HCT116 (cell line): ENCODE data around the gene SCTR.

Source experiments
- EZH2 ChIP-seq: fragments of 200-600 bp; sonication (generic); IDR thresholded peaks from 2 replicates; pipeline ENCODE4 v1.6.1; 2017; ENCODE audit warnings: antibody characterized with exemption, mixed run types
- JUND ChIP-seq: IDR thresholded peaks from 2 replicates; pipeline ENCODE4 v1.6.1; 2012
- POLR2A ChIP-seq: IDR thresholded peaks from 2 replicates; pipeline ENCODE4 v1.7.0; 2011; ENCODE audit warnings: borderline replicate concordance; ENCODE audit not compliant: insufficient read depth, insufficient read length; ENCODE audit errors: extremely low read depth
- POLR2AphosphoS5 ChIP-seq: IDR thresholded peaks from 2 replicates; pipeline ENCODE4 v1.6.1; 2011; ENCODE audit warnings: mild to moderate bottlenecking, low read depth, low read length, moderate library complexity
- RAD21 ChIP-seq: IDR thresholded peaks from 2 replicates; pipeline ENCODE4 v1.6.1; 2012; ENCODE audit warnings: low read depth, mild to moderate bottlenecking
- TCF7L2 ChIP-seq: IDR thresholded peaks from 2 replicates; pipeline ENCODE4 v1.7.0; 2011; ENCODE audit warnings: borderline replicate concordance, inconsistent platforms; ENCODE audit not compliant: insufficient read depth, insufficient read length; ENCODE audit errors: extremely low read depth
- YY1 ChIP-seq: IDR thresholded peaks from 2 replicates; pipeline ENCODE4 v1.6.1; 2011; ENCODE audit warnings: low read length, low read depth, moderate library complexity, mild to moderate bottlenecking; ENCODE audit not compliant: insufficient replicate concordance; ENCODE audit errors: extremely low read depth
- TF ChIP-seq, protein P1 (sequence below), 3 experiments: fragments of 200-600 bp in 1 of 3; sonication (generic) in 1 of 3; IDR thresholded peaks in 2 of 3; conservative IDR thresholded peaks in 1 of 3; 2 replicates each; pipeline ENCODE4 v1.5.1; 2012 to 2017; ENCODE audit warnings: low read depth in 2 of 3, low read length in 2 of 3, antibody characterized with exemption in 1 of 3, borderline replicate concordance in 1 of 3, control low read depth in 1 of 3, mild to moderate bottlenecking in 1 of 3, mixed read lengths in 1 of 3, mixed run types in 1 of 3, moderate library complexity in 1 of 3; ENCODE audit not compliant: insufficient read depth in 1 of 3
- TF ChIP-seq, protein P2 (sequence below): IDR thresholded peaks from 2 replicates; pipeline ENCODE4 v1.6.1; 2012; ENCODE audit warnings: low read depth
- TF ChIP-seq, protein P3 (sequence below): IDR thresholded peaks from 2 replicates; pipeline ENCODE4 v1.6.1; 2012

DNA sequence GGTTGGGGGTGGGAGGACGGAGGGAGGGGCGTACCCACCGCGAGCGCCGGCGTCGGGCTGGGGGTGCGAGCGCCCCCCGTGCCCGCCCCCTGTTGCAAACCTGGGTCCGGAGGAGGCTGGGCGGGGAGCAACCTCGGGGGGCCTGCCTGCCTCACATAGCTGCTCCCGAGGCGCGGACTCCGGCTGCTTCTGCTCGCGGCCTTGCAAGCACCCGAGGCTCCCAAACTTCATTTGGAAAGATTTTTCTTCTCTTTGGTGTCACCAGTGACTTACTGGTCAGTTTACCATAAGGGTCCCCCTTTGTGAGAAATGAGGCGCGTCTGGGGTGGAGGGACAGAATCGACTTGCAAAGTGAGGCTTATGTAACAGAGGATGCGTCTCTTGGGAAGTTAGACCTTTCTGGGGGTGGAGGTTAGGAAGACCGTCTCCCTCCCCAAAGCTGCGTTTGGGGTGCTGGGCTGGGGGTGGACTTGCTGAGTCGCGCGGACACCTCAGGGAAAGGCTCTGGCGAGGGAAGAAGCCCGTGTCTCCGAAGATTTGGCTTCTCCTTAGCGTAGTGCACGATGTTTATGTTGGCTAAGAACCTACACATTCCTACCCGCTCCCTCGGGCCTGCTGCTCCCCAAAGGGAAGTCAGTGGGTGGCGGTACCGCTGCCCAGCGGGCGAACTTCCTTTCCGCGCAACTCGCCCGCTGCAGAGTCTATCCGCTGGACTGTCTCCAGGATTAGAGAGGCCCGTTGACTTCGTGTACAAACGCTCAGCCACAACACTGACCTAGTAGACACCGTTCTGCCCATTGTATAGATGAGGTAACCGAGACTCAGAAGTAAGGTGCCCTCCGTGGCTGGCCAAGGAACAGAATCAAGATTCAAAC lies 92.1 kb downstream of the SCTR start:
- TF ChIP-seq, protein P1, sequence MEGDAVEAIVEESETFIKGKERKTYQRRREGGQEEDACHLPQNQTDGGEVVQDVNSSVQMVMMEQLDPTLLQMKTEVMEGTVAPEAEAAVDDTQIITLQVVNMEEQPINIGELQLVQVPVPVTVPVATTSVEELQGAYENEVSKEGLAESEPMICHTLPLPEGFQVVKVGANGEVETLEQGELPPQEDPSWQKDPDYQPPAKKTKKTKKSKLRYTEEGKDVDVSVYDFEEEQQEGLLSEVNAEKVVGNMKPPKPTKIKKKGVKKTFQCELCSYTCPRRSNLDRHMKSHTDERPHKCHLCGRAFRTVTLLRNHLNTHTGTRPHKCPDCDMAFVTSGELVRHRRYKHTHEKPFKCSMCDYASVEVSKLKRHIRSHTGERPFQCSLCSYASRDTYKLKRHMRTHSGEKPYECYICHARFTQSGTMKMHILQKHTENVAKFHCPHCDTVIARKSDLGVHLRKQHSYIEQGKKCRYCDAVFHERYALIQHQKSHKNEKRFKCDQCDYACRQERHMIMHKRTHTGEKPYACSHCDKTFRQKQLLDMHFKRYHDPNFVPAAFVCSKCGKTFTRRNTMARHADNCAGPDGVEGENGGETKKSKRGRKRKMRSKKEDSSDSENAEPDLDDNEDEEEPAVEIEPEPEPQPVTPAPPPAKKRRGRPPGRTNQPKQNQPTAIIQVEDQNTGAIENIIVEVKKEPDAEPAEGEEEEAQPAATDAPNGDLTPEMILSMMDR (IDR thresholded peaks at IDR 0.05 in 2 of 3, conservative IDR thresholded peaks at IDR 0.05 in 1 of 3; ENCODE audit: borderline replicate concordance in 1 of 3, insufficient read depth in 1 of 3, low read depth in 2 of 3, low read length in 2 of 3) = no peak
- TF ChIP-seq POLR2A = no peak
- TF ChIP-seq, protein P2, sequence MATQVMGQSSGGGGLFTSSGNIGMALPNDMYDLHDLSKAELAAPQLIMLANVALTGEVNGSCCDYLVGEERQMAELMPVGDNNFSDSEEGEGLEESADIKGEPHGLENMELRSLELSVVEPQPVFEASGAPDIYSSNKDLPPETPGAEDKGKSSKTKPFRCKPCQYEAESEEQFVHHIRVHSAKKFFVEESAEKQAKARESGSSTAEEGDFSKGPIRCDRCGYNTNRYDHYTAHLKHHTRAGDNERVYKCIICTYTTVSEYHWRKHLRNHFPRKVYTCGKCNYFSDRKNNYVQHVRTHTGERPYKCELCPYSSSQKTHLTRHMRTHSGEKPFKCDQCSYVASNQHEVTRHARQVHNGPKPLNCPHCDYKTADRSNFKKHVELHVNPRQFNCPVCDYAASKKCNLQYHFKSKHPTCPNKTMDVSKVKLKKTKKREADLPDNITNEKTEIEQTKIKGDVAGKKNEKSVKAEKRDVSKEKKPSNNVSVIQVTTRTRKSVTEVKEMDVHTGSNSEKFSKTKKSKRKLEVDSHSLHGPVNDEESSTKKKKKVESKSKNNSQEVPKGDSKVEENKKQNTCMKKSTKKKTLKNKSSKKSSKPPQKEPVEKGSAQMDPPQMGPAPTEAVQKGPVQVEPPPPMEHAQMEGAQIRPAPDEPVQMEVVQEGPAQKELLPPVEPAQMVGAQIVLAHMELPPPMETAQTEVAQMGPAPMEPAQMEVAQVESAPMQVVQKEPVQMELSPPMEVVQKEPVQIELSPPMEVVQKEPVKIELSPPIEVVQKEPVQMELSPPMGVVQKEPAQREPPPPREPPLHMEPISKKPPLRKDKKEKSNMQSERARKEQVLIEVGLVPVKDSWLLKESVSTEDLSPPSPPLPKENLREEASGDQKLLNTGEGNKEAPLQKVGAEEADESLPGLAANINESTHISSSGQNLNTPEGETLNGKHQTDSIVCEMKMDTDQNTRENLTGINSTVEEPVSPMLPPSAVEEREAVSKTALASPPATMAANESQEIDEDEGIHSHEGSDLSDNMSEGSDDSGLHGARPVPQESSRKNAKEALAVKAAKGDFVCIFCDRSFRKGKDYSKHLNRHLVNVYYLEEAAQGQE = no peak
- TF ChIP-seq POLR2AphosphoS5 = no peak
- no peak for TF ChIP-seq RAD21
- TF ChIP-seq EZH2 = no peak
- TF ChIP-seq JUND = no peak
- TF ChIP-seq TCF7L2 = no peak
- TF ChIP-seq, protein P3, sequence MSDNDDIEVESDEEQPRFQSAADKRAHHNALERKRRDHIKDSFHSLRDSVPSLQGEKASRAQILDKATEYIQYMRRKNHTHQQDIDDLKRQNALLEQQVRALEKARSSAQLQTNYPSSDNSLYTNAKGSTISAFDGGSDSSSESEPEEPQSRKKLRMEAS = no peak
- no peak for TF ChIP-seq YY1
